SK-N-SH (cell line): ENCODE results near the gene IDH3A. TPM values are rescaled to one million over a fixed set of nuclear protein-coding genes. Genes with fewer than 3 reads are reported as not detected.

Experiments
- CTCF ChIA-PET: fragments of 300-600, 350-600 bp; formaldehyde crosslinking; extraction: SDS; loops from one replicate; lab custom pipeline; 2021; lab: Yijun Ruan, JAX
- POLR2A ChIA-PET: fragments of 350-600 bp; sonication (Branson Sonifier 250); formaldehyde crosslinking; extraction: SDS; loops from one replicate; lab custom pipeline; 2020; ENCODE audit warnings: antibody characterized with exemption, inconsistent platforms; lab: Yijun Ruan, JAX
- DNase-seq: peaks from one replicate; pipeline ENCODE4 v3.0.0; 2012
- H2AFZ ChIP-seq: fragments of 200-600 bp; sonication (generic); 2 replicates; pipeline ENCODE4 v1.8.1; 2016; ENCODE audit warnings: antibody characterized with exemption, mild to moderate bottlenecking, low read depth
- H3F3A ChIP-seq: fragments of 200-600 bp; sonication (generic); replicated peaks from 2 replicates; pipeline ENCODE3; 2016; ENCODE audit warnings: antibody characterized with exemption, mild to moderate bottlenecking; ENCODE audit not compliant: insufficient read depth
- H3K27ac ChIP-seq, 2 experiments: fragments of 200-500 bp in 1 of 2; fragments of 200-600 bp in 1 of 2; sonication (Bioruptor generic) in 1 of 2; sonication (generic), shearing (Covaris generic) in 1 of 2; 2 replicates each; pipeline versions ENCODE4 v1.5.1 to v1.6.1; 2014 to 2016; ENCODE audit warnings: low read depth in 2 of 2, inconsistent platforms in 1 of 2, low read length in 1 of 2, mild to moderate bottlenecking in 1 of 2, mixed read lengths in 1 of 2
- H3K27me3 ChIP-seq: fragments of 200-600 bp; sonication (generic), shearing (Covaris generic); 2 replicates; pipeline ENCODE4 v1.6.1; 2016; ENCODE audit warnings: mixed run types; ENCODE audit not compliant: insufficient read depth
- H3K36me3 ChIP-seq, 2 experiments: fragments of 200-500 bp in 1 of 2; fragments of 200-600 bp in 1 of 2; sonication (Bioruptor generic) in 1 of 2; sonication (generic) in 1 of 2; replicated peaks in 1 of 2; 2 replicates each; pipeline versions ENCODE3 to v1.5.1; 2014 to 2016; ENCODE audit warnings: low read length in 1 of 2, mild to moderate bottlenecking in 1 of 2; ENCODE audit not compliant: insufficient read depth in 2 of 2, control insufficient read depth in 1 of 2
- H3K4me1 ChIP-seq, 2 experiments: fragments of 200-500 bp in 1 of 2; fragments of 200-600 bp in 1 of 2; sonication (Bioruptor generic) in 1 of 2; sonication (generic), shearing (Covaris generic) in 1 of 2; 2 replicates each; pipeline versions ENCODE4 v1.5.1 to v1.6.1; 2014 to 2016; ENCODE audit warnings: low read depth in 1 of 2, low read length in 1 of 2, mixed run types in 1 of 2; ENCODE audit not compliant: insufficient read depth in 2 of 2, control insufficient read depth in 1 of 2
- H3K4me2 ChIP-seq: fragments of 200-600 bp; sonication (generic), shearing (Covaris generic); 2 replicates; pipeline ENCODE4 v1.6.1; 2017; ENCODE audit warnings: mixed run types
- H3K4me3 ChIP-seq, 2 experiments: fragments of 200-500 bp in 1 of 2; fragments of 200-600 bp in 1 of 2; sonication (Bioruptor generic) in 1 of 2; sonication (generic), shearing (Covaris generic) in 1 of 2; 2 replicates each; pipeline versions ENCODE4 v1.5.1 to v1.8.1; 2014 to 2016; ENCODE audit warnings: low read depth in 2 of 2, inconsistent platforms in 1 of 2, low read length in 1 of 2, mild to moderate bottlenecking in 1 of 2, mixed read lengths in 1 of 2, moderate library complexity in 1 of 2
- H3K79me2 ChIP-seq: fragments of 200-600 bp; sonication (generic); 2 replicates; pipeline ENCODE4 v1.8.1; 2017; ENCODE audit warnings: mild to moderate bottlenecking; ENCODE audit not compliant: insufficient read depth
- H3K9ac ChIP-seq: fragments of 200-600 bp; sonication (generic); 2 replicates; pipeline ENCODE4 v1.6.1; 2017; ENCODE audit warnings: mixed run types
- H3K9me2 ChIP-seq: fragments of 200-600 bp; sonication (generic); 2 replicates; pipeline ENCODE4 v1.6.1; 2017; ENCODE audit warnings: mixed run types
- H3K9me3 ChIP-seq: fragments of 200-600 bp; sonication (generic); 2 replicates; pipeline ENCODE4 v1.6.1; 2017; ENCODE audit warnings: mixed run types, mild to moderate bottlenecking, moderate library complexity
- H4K20me1 ChIP-seq: fragments of 200-600 bp; sonication (generic); 2 replicates; pipeline ENCODE4 v1.6.1; 2017; ENCODE audit warnings: mild to moderate bottlenecking, mixed run types; ENCODE audit not compliant: insufficient read depth
- ELF1 ChIP-seq: IDR thresholded peaks from 2 replicates; pipeline ENCODE4 v1.4.0; 2012
- EZH2phosphoT487 ChIP-seq: fragments of 200-600 bp; sonication (generic); IDR thresholded peaks from 2 replicates; pipeline ENCODE4 v1.6.1; 2017; ENCODE audit warnings: low read depth, mixed run types, mild to moderate bottlenecking, antibody characterized with exemption, moderate library complexity, borderline replicate concordance
- FOXJ3 ChIP-seq: sonication (generic); formaldehyde crosslinking; IDR thresholded peaks from 2 replicates; pipeline ENCODE4 v1.5.1; 2020; ENCODE audit warnings: mild to moderate bottlenecking, missing genetic modification reagents
- FOXM1 ChIP-seq: IDR thresholded peaks from 2 replicates; pipeline ENCODE4 v1.4.0; 2012; ENCODE audit warnings: low read depth, mild to moderate bottlenecking
- GABPA ChIP-seq: IDR thresholded peaks from 2 replicates; pipeline ENCODE4 v1.4.0; 2012; ENCODE audit warnings: low read depth, mild to moderate bottlenecking
- JUND ChIP-seq: IDR thresholded peaks from 2 replicates; pipeline ENCODE4 v1.4.0; 2012
- MXI1 ChIP-seq: IDR thresholded peaks from 2 replicates; pipeline ENCODE4 v1.6.1; 2012; ENCODE audit warnings: mild to moderate bottlenecking, low read depth, low read length, improper control_type of control experiment
- NFIC ChIP-seq: IDR thresholded peaks from 2 replicates; pipeline ENCODE4 v1.4.0; 2012; ENCODE audit warnings: borderline replicate concordance
- POLR2AphosphoS5 ChIP-seq: IDR thresholded peaks from 2 replicates; pipeline ENCODE4 v1.6.1; 2012; ENCODE audit warnings: low read depth, low read length
- REST ChIP-seq: IDR thresholded peaks from 2 replicates; pipeline ENCODE4 v1.6.1; 2012; ENCODE audit warnings: mild to moderate bottlenecking, low read depth, low read length, moderate library complexity
- RFX5 ChIP-seq: IDR thresholded peaks from 2 replicates; pipeline ENCODE4 v1.6.1; 2012; ENCODE audit warnings: mild to moderate bottlenecking, improper control_type of control experiment, low read length
- RXRA ChIP-seq: IDR thresholded peaks from 2 replicates; pipeline ENCODE4 v1.4.0; 2012; ENCODE audit warnings: low read depth, mild to moderate bottlenecking, borderline replicate concordance
- SMC3 ChIP-seq: IDR thresholded peaks from 2 replicates; pipeline ENCODE4 v1.6.1; 2012; ENCODE audit warnings: low read depth, low read length, improper control_type of control experiment
- TAF1 ChIP-seq: IDR thresholded peaks from 2 replicates; pipeline ENCODE4 v1.6.1; 2012; ENCODE audit warnings: low read depth, mild to moderate bottlenecking, low read length, moderate library complexity, borderline replicate concordance
- TCF12 ChIP-seq: IDR thresholded peaks from 2 replicates; pipeline ENCODE4 v1.4.0; 2012
- TEAD4 ChIP-seq: IDR thresholded peaks from 2 replicates; pipeline ENCODE4 v1.4.0; 2012; ENCODE audit warnings: mild to moderate bottlenecking, borderline replicate concordance; ENCODE audit not compliant: insufficient read depth
- USF1 ChIP-seq: IDR thresholded peaks from 2 replicates; pipeline ENCODE4 v1.4.0; 2012; ENCODE audit warnings: low read depth, borderline replicate concordance
- ZBTB33 ChIP-seq: IDR thresholded peaks from 2 replicates; pipeline ENCODE4 v1.4.0; 2012; ENCODE audit warnings: low read depth, borderline replicate concordance
- WGBS: methylation state at CpG from one replicate; pipeline ENCODE4 v1.1.6; 2017; ENCODE audit warnings: low lambda C conversion rate; 5-methylcytosine and 5-hydroxymethylcytosine counted together
- polyA plus RNA-seq, 3 experiments: library from polyadenylated mRNA; depleted of rRNA; stranded (reverse); fragments of >200 nt; gene quantifications; 2 replicates each; pipeline ENCODE4 v1.2.3, GENCODE V29; 2012

IDH3A gene
- polyA plus RNA-seq, 1 of the 3 experiments (the other 2 are of a cell fraction) = 33.2 TPM

GRCh38 chr15:78210349-78210717, 61.2 kb downstream of the IDH3A start:
- Histone ChIP-seq H3K9me2 (no peaks in the 10 kb centered on the region), H3K4me3 (no peak overlapping the region), H3K9me3 (no peaks in the 10 kb centered on the region), H3K79me2 (no peaks in the 10 kb centered on the region), H4K20me1 (no peaks in the 10 kb centered on the region), H3K9ac (no peak overlapping the region), H2AFZ (no peak overlapping the region), H3K4me2 (peak overlapping the region; percentile 30; the same call in 1 of the 2 replicates), H3K27me3 (no peaks in the 10 kb centered on the region), H3K4me1 (peaks cover 11 to 25% of the 10 kb centered on the region in 2 experiments; a peak in 3 of 4 replicates), H3F3A (no peaks in the 10 kb centered on the region), H3K27ac (no peak overlapping the region), H3K36me3 (no peaks in the 10 kb centered on the region)
- TF ChIP-seq REST (no peak), FOXJ3 (CRISPR knock-in tag) (no peak), MXI1 (no peak), JUND (no peak), EZH2phosphoT487 (no peak), GABPA (no peak), POLR2AphosphoS5 (no peak), NFIC (no peak), FOXM1 (no peak), SMC3 (no peak)
- ChIA-PET CTCF (interaction anchor here (0.6 to 8.2 kb wide), 4 partner anchors 15 to 93 kb away, joined by 3 to 68 read pairs (median 15); no protein-coding TSS in a partner anchor), POLR2A (no interaction called here)
- no peak for DNase-seq
- 58% methylated on average over 5 of the region's 5 CpGs for WGBS

GRCh38 chr15:78211189-78211921, 62.2 kb downstream of the IDH3A start:
- H2AFZ ChIP-seq = no peak overlapping the region
- no peak overlapping the region for H3K9ac ChIP-seq
- no peak overlapping the region for H3K27ac ChIP-seq
- no peaks in the 10 kb centered on the region for H3K36me3 ChIP-seq
- no peak for TF ChIP-seq ELF1
- TF ChIP-seq TCF12 = no peak
- TF ChIP-seq ZBTB33 = no peak
- no peak for TF ChIP-seq USF1
- TF ChIP-seq TAF1 = no peak
- no peak for TF ChIP-seq MXI1
- no peak for TF ChIP-seq RXRA
- TF ChIP-seq RFX5 = no peak
- TF ChIP-seq EZH2phosphoT487 = no peak
- TF ChIP-seq TEAD4 = no peak
- WGBS = 93% methylated on average over 12 of the region's 12 CpGs
- ChIA-PET CTCF (interaction anchor here (0.6 to 3.3 kb wide), 7 partner anchors 13 to 252 kb away, joined by 3 to 18 read pairs (median 4); no protein-coding TSS in a partner anchor), POLR2A (no interaction called here)
- no peaks in the 10 kb centered on the region for H3K9me2 ChIP-seq
- no peaks in the 10 kb centered on the region for H4K20me1 ChIP-seq
- H3F3A ChIP-seq = no peaks in the 10 kb centered on the region
- no peak overlapping the region for H3K4me2 ChIP-seq
- H3K27me3 ChIP-seq = no peaks in the 10 kb centered on the region
- H3K9me3 ChIP-seq = no peaks in the 10 kb centered on the region
- peaks cover 14 to 26% of the 10 kb centered on the region in 2 experiments; a peak in 3 of 4 replicates for H3K4me1 ChIP-seq
- no peak for DNase-seq
- no peak overlapping the region for H3K4me3 ChIP-seq
- no peaks in the 10 kb centered on the region for H3K79me2 ChIP-seq
